OCI-LY7 (cell line): ENCODE measurements around the gene PDK2. TPM values are rescaled to one million over a fixed set of nuclear protein-coding genes. Genes with fewer than 3 reads are reported as not detected.
"Not testable (repeated sequence)": the region's sequence is repeated elsewhere in the genome, so short reads cannot be mapped to it uniquely, and the experiment has no call there.

Experiments
- BruUV-seq: library from RNA; stranded (reverse); fragments of 400-500 nt; replicated peaks from 2 replicates; lab custom pipeline; 2021; lab: Mats Ljungman, UMichigan
- CTCF ChIA-PET: fragments of 300-600 bp; sonication (Branson Sonifier 250); formaldehyde crosslinking; loops from one replicate; lab custom pipeline; 2022; ENCODE audit warnings: antibody characterized with exemption; ENCODE audit not compliant: unreplicated experiment; lab: Charles Lee
- POLR2A ChIA-PET: fragments of 300-600 bp; sonication (Branson Sonifier 250); formaldehyde crosslinking; loops from one replicate; lab custom pipeline; 2022; ENCODE audit warnings: antibody characterized with exemption; lab: Charles Lee
- DNase-seq: peaks from one replicate; pipeline ENCODE4 v3.0.0-alpha.2; 2015; ENCODE audit warnings: low spot score
- H2AFZ ChIP-seq: fragments of 200-600 bp; sonication (generic), shearing (Covaris generic); 2 replicates; pipeline ENCODE4 v1.6.1; 2014; ENCODE audit warnings: mild to moderate bottlenecking, antibody characterized with exemption, low read length, moderate library complexity
- H3K27ac ChIP-seq: fragments of 200-600 bp; sonication (generic); 2 replicates; pipeline ENCODE4 v1.5.1; 2014; ENCODE audit warnings: mixed run types, low read depth, mild to moderate bottlenecking, moderate library complexity, low read length, inconsistent platforms; ENCODE audit not compliant: poor library complexity, severe bottlenecking
- H3K36me3 ChIP-seq: fragments of 200-600 bp; sonication (generic); 2 replicates; pipeline ENCODE4 v1.6.1; 2014; ENCODE audit warnings: mild to moderate bottlenecking, antibody characterized with exemption, low read length, moderate library complexity, mixed read lengths; ENCODE audit not compliant: insufficient read depth
- H3K4me1 ChIP-seq: fragments of 200-600 bp; sonication (generic); 2 replicates; pipeline ENCODE4 v1.5.1; 2014; ENCODE audit warnings: mild to moderate bottlenecking, low read length; ENCODE audit not compliant: insufficient read depth, poor library complexity, severe bottlenecking
- H3K4me2 ChIP-seq: fragments of 200-600 bp; sonication (generic); 2 replicates; pipeline ENCODE4 v1.6.1; 2014; ENCODE audit warnings: mild to moderate bottlenecking, low read length
- H3K4me3 ChIP-seq: fragments of 200-600 bp; sonication (generic); 2 replicates; pipeline ENCODE4 v1.5.1; 2014; ENCODE audit warnings: mild to moderate bottlenecking, low read depth, low read length; ENCODE audit not compliant: poor library complexity, severe bottlenecking
- H3K79me2 ChIP-seq: fragments of 200-600 bp; sonication (generic); 2 replicates; pipeline ENCODE4 v1.6.1; 2016; ENCODE audit warnings: low read depth, mild to moderate bottlenecking, low read length, moderate library complexity, mixed read lengths; ENCODE audit not compliant: insufficient read depth
- H3K9me2 ChIP-seq: fragments of 200-600 bp; sonication (generic); 2 replicates; pipeline ENCODE4 v1.6.1; 2016; ENCODE audit warnings: mild to moderate bottlenecking, low read length, mixed read lengths; ENCODE audit not compliant: insufficient read depth
- H3K9me3 ChIP-seq: fragments of 200-600 bp; sonication (generic); 2 replicates; pipeline ENCODE4 v1.6.1; 2014; ENCODE audit warnings: mild to moderate bottlenecking, mixed run types, low read length, mixed read lengths
- H4K20me1 ChIP-seq: fragments of 200-600 bp; sonication (generic); 2 replicates; pipeline ENCODE4 v1.6.1; 2014; ENCODE audit warnings: mild to moderate bottlenecking, antibody characterized with exemption, low read length, moderate library complexity, mixed read lengths; ENCODE audit not compliant: insufficient read depth
- CTCF ChIP-seq: fragments of 200-600 bp; sonication (generic); conservative IDR thresholded peaks from 2 replicates; pipeline ENCODE4 v1.5.1; 2014; ENCODE audit warnings: mild to moderate bottlenecking, antibody characterized with exemption, low read length, moderate library complexity, mixed read lengths
- EZH2phosphoT487 ChIP-seq: fragments of 200-600 bp; sonication (generic); IDR thresholded peaks from 2 replicates; pipeline ENCODE4 v1.6.1; 2018; ENCODE audit warnings: low read depth, borderline replicate concordance, mild to moderate bottlenecking, mixed run types, antibody characterized with exemption, low read length, moderate library complexity, mixed read lengths
- intact Hi-C: fragments of 100-400 bp; cut with micrococcal nuclease; formaldehyde crosslinking; loops from one replicate; pipeline ENCODE4 v1.10.0; 2022; ENCODE audit not compliant: unreplicated experiment
- total RNA-seq, 2 experiments: library from RNA; depleted of rRNA in 1 of 2; stranded (reverse); fragments of >200 nt in 1 of 2; shearing (Covaris generic) in 1 of 2; gene quantifications; 2 replicates each; pipeline ENCODE4 v1.2.3, GENCODE V29; 2014 to 2022

Gene PDK2
- total RNA-seq, 2 experiments from 2014 or later, result 21.8 to 27.7 TPM

GRCh38 chr17:50059256-50059655 is 35.9 kb upstream of the PDK2 start:
- CTCF ChIA-PET, result interaction anchor here (0.7 kb wide), 1 partner anchor 35 kb away, joined by 3 read pairs; no protein-coding TSS in a partner anchor
- Histone ChIP-seq H3K4me3 (no peak overlapping the region), H3K36me3 (no peaks in the 10 kb centered on the region), H3K9me3 (no peaks in the 10 kb centered on the region), H3K4me1 (peaks cover 48% of the 10 kb centered on the region), H2AFZ (no peak overlapping the region), H3K9me2 (no peaks in the 10 kb centered on the region), H3K27ac (no peak overlapping the region), H3K4me2 (no peak overlapping the region), H3K79me2 (no peaks in the 10 kb centered on the region; the same call in 1 of the 2 replicates), H4K20me1 (no peaks in the 10 kb centered on the region)
- DNase-seq, result no peak
- no peak for TF ChIP-seq CTCF
- TF ChIP-seq EZH2phosphoT487, result no peak
- POLR2A ChIA-PET, result no interaction called here
- intact Hi-C loops, result no loop called here
- BruUV-seq, result no TSS peak

GRCh38 chr17:50059759-50060273 is 35.3 kb upstream of the PDK2 start:
- CTCF ChIA-PET, result no interaction called here
- no TSS peak for BruUV-seq
- H4K20me1 ChIP-seq, result no peaks in the 10 kb centered on the region
- no peak overlapping the region for H3K27ac ChIP-seq
- intact Hi-C loops, result no loop called here
- no peak overlapping the region for H2AFZ ChIP-seq
- no peak for DNase-seq
- H3K4me3 ChIP-seq, result no peak overlapping the region
- peaks cover 48% of the 10 kb centered on the region for H3K4me1 ChIP-seq
- no peak for TF ChIP-seq CTCF
- no peaks in the 10 kb centered on the region for H3K9me2 ChIP-seq
- no peaks in the 10 kb centered on the region; the same call in 1 of the 2 replicates for H3K79me2 ChIP-seq
- H3K9me3 ChIP-seq, result no peaks in the 10 kb centered on the region
- H3K36me3 ChIP-seq, result no peaks in the 10 kb centered on the region
- POLR2A ChIA-PET, result no interaction called here
- H3K4me2 ChIP-seq, result no peak overlapping the region

GRCh38 chr17:50060951-50061712 is 34.0 kb upstream of the PDK2 start:
- Histone ChIP-seq H3K79me2 (no peaks in the 10 kb centered on the region; the same call in 1 of the 2 replicates), H3K9me3 (no peaks in the 10 kb centered on the region), H3K36me3 (peaks cover 4% of the 10 kb centered on the region; the same call in 1 of the 2 replicates), H2AFZ (no peak overlapping the region), H3K9me2 (no peaks in the 10 kb centered on the region), H3K4me2 (peak overlapping the region; percentile 30), H3K4me1 (peaks cover 42% of the 10 kb centered on the region), H3K4me3 (no peak overlapping the region), H3K27ac (no peak overlapping the region), H4K20me1 (no peaks in the 10 kb centered on the region)
- no TSS peak for BruUV-seq
- TF ChIP-seq EZH2phosphoT487 (no peak), CTCF (no peak)
- DNase-seq, result no peak
- POLR2A ChIA-PET, result no interaction called here
- CTCF ChIA-PET, result no interaction called here
- intact Hi-C loops, result no loop called here

- DNase-seq, intact Hi-C loops, H3K9me2 ChIP-seq, H3K4me3 ChIP-seq, H3K36me3 ChIP-seq, H2AFZ ChIP-seq, H3K9me3 ChIP-seq, H3K27ac ChIP-seq, H3K4me2 ChIP-seq, CTCF ChIA-PET, BruUV-seq, H4K20me1 ChIP-seq, POLR2A ChIA-PET, H3K79me2 ChIP-seq: not testable (repeated sequence)
- peaks cover 42% of the 10 kb centered on the region for H3K4me1 ChIP-seq
These were observed 33.5 kb upstream of the PDK2 start for GRCh38 chr17:50061713-50062045.
